GM21360 (cell line): ENCODE results near the gene MAPRE2.

Experiments
- ATAC-seq: cut with Tn5 transposase; IDR thresholded peaks from one replicate; pipeline ENCODE4 v1.9.1; 2021; ENCODE audit warnings: mild to moderate bottlenecking, moderate library complexity; ENCODE audit not compliant: unreplicated experiment

Gene MAPRE2

DNA sequence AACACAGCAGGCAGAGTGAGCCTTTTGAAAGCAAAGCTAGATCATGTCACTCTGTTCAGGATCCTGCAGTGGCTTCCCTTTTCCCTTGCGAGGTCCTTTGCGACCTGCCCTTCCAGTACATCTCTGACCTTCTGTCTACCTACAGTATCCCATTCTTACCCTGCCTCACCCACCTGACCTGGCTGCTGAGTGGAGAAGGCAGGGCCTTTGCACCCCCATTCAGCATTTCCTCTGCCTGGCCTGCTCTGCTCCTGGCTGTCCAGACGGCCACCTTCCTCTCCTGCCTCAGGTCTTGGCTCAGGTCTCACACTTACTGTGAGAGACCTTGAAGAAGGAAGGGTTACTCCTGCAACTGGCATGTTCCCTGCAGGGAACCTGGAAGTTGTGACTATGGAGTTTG is 77.4 kb downstream of the MAPRE2 start:
- ATAC-seq, result no peak

DNA sequence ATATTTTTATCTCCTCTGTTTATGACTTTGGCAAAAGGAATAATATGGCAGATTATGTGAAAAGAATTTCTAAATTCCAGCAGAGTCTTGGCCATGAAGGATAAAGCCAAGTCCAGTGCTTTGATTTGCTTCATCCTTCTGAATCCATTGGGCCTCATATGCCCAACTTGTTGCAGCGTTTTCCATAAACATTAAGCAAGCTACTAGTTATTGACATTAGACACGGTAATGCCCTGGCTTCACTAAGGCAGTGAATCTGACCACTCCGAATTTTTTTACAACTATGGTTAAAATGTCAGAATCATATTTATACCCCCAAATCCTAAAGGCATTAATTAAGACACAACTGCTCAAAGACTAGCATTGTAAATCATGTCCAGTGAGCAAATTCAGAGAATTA is 79.8 kb downstream of the MAPRE2 start:
- ATAC-seq, result no peak

GRCh38 chr18:35121531-35121930 is 80.3 kb downstream of the MAPRE2 start:
- no peak for ATAC-seq

- peak; percentile 98 for ATAC-seq
Observed at GRCh38 chr18:35122586-35123224, 81.5 kb downstream of the MAPRE2 start.

- no peak for ATAC-seq
Observed at GRCh38 chr18:35123811-35124210, 82.6 kb downstream of the MAPRE2 start.

DNA sequence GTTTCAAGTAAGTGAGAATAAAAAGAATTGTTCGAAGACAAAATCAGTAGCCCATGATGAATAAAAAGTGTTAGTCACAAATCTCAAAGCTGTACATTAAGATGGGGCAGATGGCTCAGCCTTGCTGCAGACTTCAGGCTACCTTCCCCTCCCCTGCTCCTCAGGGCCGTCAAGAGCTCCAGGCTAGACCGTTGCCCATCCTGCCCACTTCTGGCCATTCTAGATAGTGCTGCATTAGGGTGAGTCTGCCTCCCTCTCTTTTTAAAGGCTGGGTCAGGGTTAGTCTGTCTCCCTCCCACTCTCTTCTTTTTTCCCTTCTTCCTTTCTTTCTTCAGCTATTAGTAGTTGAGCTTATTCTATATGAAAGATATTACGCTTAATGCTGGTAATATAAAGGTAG is 86.0 kb downstream of the MAPRE2 start:
- no peak for ATAC-seq

DNA sequence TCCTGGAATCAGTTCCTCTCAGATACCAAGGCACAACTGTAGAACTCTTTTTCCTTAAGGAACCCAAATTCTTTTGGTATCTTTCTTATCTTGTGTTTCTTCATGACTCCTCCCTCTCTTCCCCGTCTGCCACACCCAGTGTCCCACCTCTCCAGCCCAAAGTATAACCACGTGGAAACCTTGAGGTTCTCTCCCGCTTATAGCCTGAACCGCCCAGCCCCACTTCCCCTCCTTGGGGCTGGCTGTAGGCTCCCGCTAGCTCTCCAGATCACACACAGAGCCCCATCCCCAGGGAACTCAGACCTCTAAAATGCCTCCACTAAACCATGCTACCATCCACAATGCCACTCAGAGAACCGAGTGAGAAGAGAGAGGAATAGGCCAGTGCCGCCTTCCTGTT is 87.5 kb downstream of the MAPRE2 start:
- ATAC-seq, result no peak

DNA sequence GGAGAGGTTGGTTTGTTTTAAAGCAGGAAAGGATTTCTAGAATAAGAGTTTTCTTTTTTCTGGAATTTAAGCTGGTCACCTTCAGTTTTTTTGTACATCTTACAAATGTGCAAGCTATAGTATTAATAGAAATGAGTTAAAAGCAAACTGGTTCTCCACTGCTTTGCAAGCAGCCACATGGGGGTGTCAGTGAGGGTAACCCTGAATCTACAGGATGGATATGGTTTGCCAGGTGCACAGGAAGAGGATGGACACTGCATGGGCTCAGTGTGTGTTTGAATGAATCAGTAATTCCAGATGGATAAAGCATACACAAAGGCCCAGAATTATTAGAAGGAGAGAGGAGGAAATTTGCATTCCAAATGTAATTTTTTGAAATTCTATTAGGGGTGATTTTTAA is 89.0 kb downstream of the MAPRE2 start:
- no peak for ATAC-seq

DNA sequence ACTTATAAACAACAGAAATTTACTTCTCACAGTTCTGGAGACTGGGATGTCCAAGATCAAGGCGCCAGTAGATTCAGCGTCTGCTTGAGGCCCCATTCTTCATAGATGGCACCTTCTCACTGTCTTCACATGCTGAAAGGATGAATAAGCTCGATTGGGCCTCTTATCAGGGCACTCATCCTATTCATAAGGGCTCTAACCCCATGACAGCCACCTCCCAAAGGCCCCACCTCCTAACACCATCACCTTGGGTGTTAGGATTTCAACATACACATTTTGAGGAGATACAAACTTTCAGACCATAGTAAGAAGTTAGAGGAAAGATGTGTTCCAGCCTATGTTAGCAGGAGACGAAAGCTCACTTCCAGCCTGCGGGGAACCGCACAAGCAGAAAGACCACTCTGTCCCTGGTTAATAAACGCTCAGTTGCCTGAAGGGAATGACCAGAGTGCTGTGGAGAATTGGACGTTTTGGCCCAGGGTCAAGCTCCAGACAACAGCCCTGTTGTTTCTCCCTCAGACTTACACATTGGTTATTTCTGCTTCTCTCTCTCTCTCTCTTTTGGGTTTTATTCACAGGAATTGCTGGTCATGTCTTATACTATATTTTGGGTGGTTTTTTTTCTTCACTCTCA is 90.3 kb downstream of the MAPRE2 start:
- no peak for ATAC-seq

GRCh38 chr18:35132021-35132902 is 91.0 kb downstream of the MAPRE2 start:
- ATAC-seq, result no peak

- no peak for ATAC-seq
Observed at GRCh38 chr18:35134190-35134730, 93.0 kb downstream of the MAPRE2 start.

- no peak for ATAC-seq
Observed at GRCh38 chr18:35134791-35135531, 93.7 kb downstream of the MAPRE2 start.

DNA sequence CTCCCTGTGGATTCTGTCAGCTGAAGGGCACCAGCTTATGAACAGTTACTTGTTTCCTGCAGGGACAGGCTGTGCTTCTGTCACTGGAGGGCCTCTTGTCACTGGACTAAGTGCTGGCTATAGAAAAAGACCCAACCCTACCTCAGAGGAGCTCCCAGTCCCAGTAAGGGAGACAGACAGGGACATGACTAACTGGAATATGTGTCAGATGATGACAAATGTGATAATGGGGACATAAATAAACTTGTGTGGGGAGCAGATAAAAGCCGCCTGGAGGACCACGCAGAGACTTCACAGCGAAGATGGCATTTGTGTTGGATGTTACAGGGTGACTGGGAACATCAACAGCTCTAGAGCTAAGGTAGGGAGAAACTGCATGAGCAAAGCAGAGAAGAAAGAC is 95.0 kb downstream of the MAPRE2 start:
- ATAC-seq, result no peak

DNA sequence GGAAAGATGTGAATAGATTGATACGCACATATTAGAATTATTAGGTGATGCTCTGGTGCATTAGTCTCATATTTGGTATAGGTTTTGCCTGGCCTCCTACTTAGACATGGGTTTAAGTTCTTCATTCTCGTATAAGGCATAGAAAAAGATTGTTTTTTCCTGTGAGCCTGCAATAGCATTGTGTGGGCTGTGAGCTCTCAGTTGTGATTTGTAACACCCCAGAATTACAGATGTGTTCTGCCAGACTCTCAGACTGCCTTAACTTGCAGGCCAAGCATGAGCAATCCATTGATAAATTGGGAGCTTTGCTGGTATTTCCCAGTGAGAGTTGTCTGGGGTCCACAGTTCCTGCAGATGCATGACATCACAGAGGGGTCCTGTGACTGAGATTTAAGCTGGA is 95.7 kb downstream of the MAPRE2 start:
- no peak for ATAC-seq

DNA sequence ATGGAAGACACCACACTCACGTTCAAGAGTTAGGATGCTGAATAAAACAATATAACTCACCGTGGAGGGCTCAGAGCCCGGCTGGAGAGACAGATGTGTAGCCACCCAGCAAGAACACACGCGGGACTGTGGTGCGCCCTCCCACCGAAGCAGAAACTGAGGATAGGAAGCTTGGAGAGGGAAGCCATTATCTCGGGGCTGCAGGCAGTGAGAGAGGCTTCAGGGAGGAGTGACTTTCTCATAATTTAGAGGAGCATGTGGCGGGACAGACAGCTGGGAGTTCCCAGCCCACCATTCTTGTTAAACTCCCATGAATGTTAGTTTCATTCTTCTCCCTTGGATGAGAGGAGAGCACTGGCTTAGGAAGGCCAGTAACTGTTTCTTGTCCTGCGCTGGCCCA is 96.4 kb downstream of the MAPRE2 start:
- no peak for ATAC-seq

GRCh38 chr18:35138773-35139172 is 97.6 kb downstream of the MAPRE2 start:
- ATAC-seq, result no peak

DNA sequence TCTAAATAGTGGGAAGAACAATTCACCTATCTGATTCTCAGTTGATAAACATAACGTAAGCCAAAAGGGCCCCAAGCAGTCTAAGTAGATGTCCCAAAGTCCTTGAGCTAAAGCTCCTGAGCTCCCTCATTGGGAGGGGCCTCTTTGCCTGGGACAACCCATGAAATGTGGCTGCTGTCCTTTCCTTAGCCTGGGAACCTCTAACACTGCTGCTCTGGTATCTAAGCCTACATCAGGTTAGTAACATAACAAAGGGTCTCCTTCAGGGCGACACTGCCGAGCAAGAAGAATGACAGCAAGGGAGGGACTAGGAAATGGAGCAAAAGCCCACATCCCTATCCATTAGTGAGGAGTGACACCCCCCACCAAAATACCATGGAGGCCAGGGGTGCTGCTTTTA is 98.3 kb downstream of the MAPRE2 start:
- no peak for ATAC-seq

DNA sequence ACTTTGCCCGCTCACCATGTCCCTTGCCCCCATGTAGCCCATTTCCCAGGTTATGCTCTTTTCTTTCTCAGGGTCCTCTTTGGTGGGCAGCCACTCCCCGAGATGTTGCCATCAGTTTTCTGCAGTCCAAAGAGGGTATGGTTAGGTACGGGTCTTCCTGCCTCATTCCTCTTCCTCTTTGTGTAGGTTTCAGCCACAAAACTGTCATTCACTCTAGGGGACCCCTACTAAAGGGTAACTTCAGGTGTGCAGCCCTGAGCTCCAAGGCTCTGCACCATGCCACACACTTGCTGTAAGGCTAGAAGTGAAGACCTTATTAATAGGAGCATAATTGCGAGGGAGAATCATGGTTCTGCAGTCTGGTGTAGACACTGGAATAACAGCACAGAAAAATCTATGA is 99.9 kb downstream of the MAPRE2 start:
- ATAC-seq, result no peak

- no peak for ATAC-seq
Observed at GRCh38 chr18:35141567-35142274, 100.5 kb downstream of the MAPRE2 start.

DNA sequence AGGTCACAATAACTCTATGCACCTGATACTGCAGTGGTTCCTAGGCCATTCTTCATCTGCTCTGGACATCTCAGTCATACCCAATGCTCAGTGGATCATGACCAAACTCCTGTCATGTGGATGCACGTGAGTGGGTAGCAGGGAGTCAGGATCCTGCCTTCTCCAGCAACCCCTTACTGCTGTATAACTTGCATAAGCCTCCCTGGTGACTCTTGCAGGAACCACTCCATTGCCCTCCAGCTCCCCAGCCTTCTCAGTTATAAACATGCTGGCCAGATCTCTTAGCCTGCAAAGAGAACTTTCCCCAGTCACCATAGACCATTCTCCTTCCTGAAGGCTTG is 101.0 kb downstream of the MAPRE2 start:
- ATAC-seq, result no peak
